Endothelial cell of umbilical vein (primary cell): ENCODE measurements around the gene ATXN1.

Experiments
- EZH2 ChIP-seq: IDR thresholded peaks from 2 replicates; pipeline ENCODE4 v1.6.1; 2012; ENCODE audit warnings: borderline replicate concordance, low read depth, mild to moderate bottlenecking, moderate library complexity, low read length, inconsistent platforms; ENCODE audit not compliant: severe bottlenecking
- FOS ChIP-seq: IDR thresholded peaks from 2 replicates; pipeline ENCODE4 v1.6.1; 2011; ENCODE audit warnings: mild to moderate bottlenecking, low read length, moderate library complexity, borderline replicate concordance; ENCODE audit not compliant: insufficient read depth
- JUN ChIP-seq: IDR thresholded peaks from 2 replicates; pipeline ENCODE4 v1.6.1; 2011; ENCODE audit warnings: borderline replicate concordance, low read depth; ENCODE audit not compliant: insufficient read length, insufficient read depth
- MYC ChIP-seq: IDR thresholded peaks from one replicate; pipeline ENCODE4 v1.6.1; 2011; ENCODE audit warnings: mild to moderate bottlenecking, low read depth, low read length
- POLR2A ChIP-seq: IDR thresholded peaks from 2 replicates; pipeline ENCODE4 v1.6.1; 2012; ENCODE audit warnings: low read depth, mild to moderate bottlenecking, control low read depth, low read length
- POLR2AphosphoS5 ChIP-seq: IDR thresholded peaks from 2 replicates; pipeline ENCODE4 v1.6.1; 2012; ENCODE audit warnings: low read depth, mild to moderate bottlenecking, control low read depth, low read length, moderate library complexity; ENCODE audit not compliant: insufficient read depth
- TF ChIP-seq, protein P1 (sequence below), 2 donors: IDR thresholded peaks; 1 replicate in 1 of 2; 2 replicates in 1 of 2; pipeline ENCODE4 v1.5.1; 2011; ENCODE audit warnings: low read length in 2 of 2, mild to moderate bottlenecking in 2 of 2, moderate library complexity in 2 of 2, control low read depth in 1 of 2, inconsistent platforms in 1 of 2, low read depth in 1 of 2; ENCODE audit not compliant: insufficient read depth in 1 of 2; ENCODE audit errors: extremely low read depth in 1 of 2
- TF ChIP-seq, protein P2 (sequence below): IDR thresholded peaks from 2 replicates; pipeline ENCODE4 v1.6.1; 2011; ENCODE audit not compliant: insufficient read depth, insufficient read length

DNA sequence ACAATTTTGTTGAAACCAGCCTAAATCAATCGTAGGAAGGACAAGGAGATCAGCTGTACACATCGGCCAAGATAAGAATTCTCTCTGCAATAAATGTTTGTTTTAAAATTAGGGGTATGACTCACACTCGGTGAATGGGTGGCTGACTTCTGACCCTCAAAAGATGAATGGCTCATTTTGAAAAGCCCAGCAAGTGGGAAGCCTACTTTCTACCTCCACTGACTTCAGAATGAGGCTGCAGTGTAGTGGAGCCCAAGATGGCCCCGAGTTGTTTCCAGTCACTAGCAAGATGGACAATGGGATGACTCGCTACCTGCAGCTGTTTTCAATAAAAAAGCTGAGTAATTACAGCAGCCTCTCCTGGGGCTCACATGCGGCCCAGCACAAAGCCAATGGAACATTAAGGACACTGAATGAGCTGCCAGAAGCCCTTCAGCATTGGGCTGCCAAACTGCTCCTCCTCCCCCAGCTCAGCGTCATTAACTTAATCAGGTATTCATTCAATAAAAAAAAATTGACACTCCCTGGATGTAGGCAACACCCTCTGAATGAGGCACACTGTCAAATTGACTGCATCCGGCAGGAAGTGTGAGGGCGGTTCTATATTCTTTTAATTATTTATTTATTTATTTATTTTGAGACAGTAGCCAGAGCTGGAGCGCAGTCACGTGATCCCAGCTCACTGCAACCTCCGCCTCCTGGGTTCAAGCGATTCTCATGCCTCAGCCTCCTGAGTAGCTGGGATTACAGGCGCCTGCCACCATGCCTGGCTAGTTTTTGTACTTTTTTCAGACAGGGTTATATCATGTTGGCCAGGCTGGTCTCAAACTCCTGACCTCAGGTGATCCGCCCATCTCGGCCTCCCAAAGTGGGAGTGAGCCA, 415.6 kb downstream of the ATXN1 start:
- TF ChIP-seq POLR2A (no peak), POLR2AphosphoS5 (peak; percentile 10), MYC (no peak), EZH2 (no peak), JUN (peak; percentile 84), FOS (peak; percentile 88)
- TF ChIP-seq, protein P1, sequence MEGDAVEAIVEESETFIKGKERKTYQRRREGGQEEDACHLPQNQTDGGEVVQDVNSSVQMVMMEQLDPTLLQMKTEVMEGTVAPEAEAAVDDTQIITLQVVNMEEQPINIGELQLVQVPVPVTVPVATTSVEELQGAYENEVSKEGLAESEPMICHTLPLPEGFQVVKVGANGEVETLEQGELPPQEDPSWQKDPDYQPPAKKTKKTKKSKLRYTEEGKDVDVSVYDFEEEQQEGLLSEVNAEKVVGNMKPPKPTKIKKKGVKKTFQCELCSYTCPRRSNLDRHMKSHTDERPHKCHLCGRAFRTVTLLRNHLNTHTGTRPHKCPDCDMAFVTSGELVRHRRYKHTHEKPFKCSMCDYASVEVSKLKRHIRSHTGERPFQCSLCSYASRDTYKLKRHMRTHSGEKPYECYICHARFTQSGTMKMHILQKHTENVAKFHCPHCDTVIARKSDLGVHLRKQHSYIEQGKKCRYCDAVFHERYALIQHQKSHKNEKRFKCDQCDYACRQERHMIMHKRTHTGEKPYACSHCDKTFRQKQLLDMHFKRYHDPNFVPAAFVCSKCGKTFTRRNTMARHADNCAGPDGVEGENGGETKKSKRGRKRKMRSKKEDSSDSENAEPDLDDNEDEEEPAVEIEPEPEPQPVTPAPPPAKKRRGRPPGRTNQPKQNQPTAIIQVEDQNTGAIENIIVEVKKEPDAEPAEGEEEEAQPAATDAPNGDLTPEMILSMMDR (IDR thresholded peaks at IDR 0.05; ENCODE audit: extremely low read depth in 1 of 2, insufficient read depth in 1 of 2, low read depth in 1 of 2, low read length in 2 of 2), result no peak
- TF ChIP-seq, protein P2, sequence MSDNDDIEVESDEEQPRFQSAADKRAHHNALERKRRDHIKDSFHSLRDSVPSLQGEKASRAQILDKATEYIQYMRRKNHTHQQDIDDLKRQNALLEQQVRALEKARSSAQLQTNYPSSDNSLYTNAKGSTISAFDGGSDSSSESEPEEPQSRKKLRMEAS, result no peak
